A204.1 (cell line): ENCODE data around the gene AREG.

Experiments used
- FAIRE-seq: peaks from 2 replicates; lab custom pipeline; 2012; peaks lifted over from hg19 to GRCh38; lab: Jason Lieb, UNC

The AREG gene

GRCh38 chr4:74433043-74433442 is 11.9 kb upstream of the AREG start:
- no peak for FAIRE-seq

GRCh38 chr4:74433541-74434172 is 11.3 kb upstream of the AREG start:
- no peak for FAIRE-seq

- FAIRE-seq, result no peak
Observed at GRCh38 chr4:74435296-74435695, 9.6 kb upstream of the AREG start.

- no peak for FAIRE-seq
Observed at GRCh38 chr4:74437866-74438265, 7.1 kb upstream of the AREG start.

- FAIRE-seq, result no peak
Observed at GRCh38 chr4:74438661-74439060, 6.3 kb upstream of the AREG start.

- no peak for FAIRE-seq
Observed at GRCh38 chr4:74439952-74440351, 5.0 kb upstream of the AREG start.

- FAIRE-seq, result no peak
Observed at GRCh38 chr4:74440356-74440755, 4.6 kb upstream of the AREG start.

GRCh38 chr4:74441744-74442143 is 3.2 kb upstream of the AREG start:
- no peak for FAIRE-seq

- no peak for FAIRE-seq
Observed at GRCh38 chr4:74446193-74446868, 1.4 kb downstream of the AREG start.

- FAIRE-seq, result no peak
Observed at GRCh38 chr4:74446896-74447295, 2.0 kb downstream of the AREG start.

- no peak for FAIRE-seq
Observed at GRCh38 chr4:74447636-74448233, 2.8 kb downstream of the AREG start.

GRCh38 chr4:74449571-74450297 is 4.8 kb downstream of the AREG start:
- FAIRE-seq, result no peak

- FAIRE-seq, result no peak
Observed at GRCh38 chr4:74450298-74450683, 5.4 kb downstream of the AREG start.

GRCh38 chr4:74451214-74451661 is 6.3 kb downstream of the AREG start:
- FAIRE-seq, result no peak

- FAIRE-seq, result no peak
Observed at GRCh38 chr4:74453037-74453635, 8.2 kb downstream of the AREG start.

GRCh38 chr4:74453829-74454742 is 9.2 kb downstream of the AREG start:
- FAIRE-seq, result no peak

GRCh38 chr4:74455361-74456055 is 10.6 kb downstream of the AREG start:
- FAIRE-seq, result no peak

- FAIRE-seq, result no peak
Observed at GRCh38 chr4:74456056-74456744, 11.3 kb downstream of the AREG start.

- no peak for FAIRE-seq
Observed at GRCh38 chr4:74456849-74457395, 12.0 kb downstream of the AREG start.

GRCh38 chr4:74460833-74461232 is 15.9 kb downstream of the AREG start:
- FAIRE-seq, result no peak
